Umbilical cord (tissue), 2 donors: ENCODE results near the gene FXYD3. TPM values are rescaled to one million over a fixed set of nuclear protein-coding genes. Genes with fewer than 3 reads are reported as not detected.

ENCODE experiments used
- DNase-seq: peaks from one replicate; pipeline ENCODE4 v3.0.0-alpha.2; 2015; ENCODE audit warnings: low spot score
- total RNA-seq: library from RNA; depleted of rRNA; stranded (reverse); fragments of >200 nt; gene quantifications from one replicate; pipeline ENCODE4 v1.2.3, GENCODE V29; 2014; ENCODE audit warnings: low replicate concordance; ENCODE audit not compliant: insufficient read depth

Gene FXYD3
- total RNA-seq, 1 donor from 2014 or later = 26.7 TPM

- DNase-seq = no peak
These were observed 41.8 kb downstream of the FXYD3 start for GRCh38 chr19:35157431-35157830.

- no peak for DNase-seq
These were observed 44.0 kb downstream of the FXYD3 start for GRCh38 chr19:35159606-35160005.

- DNase-seq = no peak
These were observed 45.2 kb downstream of the FXYD3 start for GRCh38 chr19:35160629-35161433.

DNA sequence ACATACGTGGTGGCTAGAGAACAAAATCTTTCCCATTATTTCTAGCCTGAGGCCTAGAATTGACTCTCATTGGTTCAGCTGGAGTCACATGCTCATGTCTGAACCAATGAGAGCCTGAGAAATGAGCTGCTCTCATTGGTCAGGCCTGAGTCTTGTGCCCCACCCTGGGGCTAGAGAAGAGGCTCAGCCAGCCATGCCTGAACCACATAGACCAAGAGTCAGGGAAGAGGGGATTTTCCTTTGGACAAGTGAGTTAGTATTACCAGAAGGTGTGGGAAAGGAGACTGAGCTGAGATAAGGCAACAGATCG lies 45.8 kb downstream of the FXYD3 start:
- DNase-seq = no peak

- no peak for DNase-seq
These were observed 47.1 kb downstream of the FXYD3 start for GRCh38 chr19:35162471-35163326.

GRCh38 chr19:35164418-35164817 lies 48.8 kb downstream of the FXYD3 start:
- no peak for DNase-seq

DNA sequence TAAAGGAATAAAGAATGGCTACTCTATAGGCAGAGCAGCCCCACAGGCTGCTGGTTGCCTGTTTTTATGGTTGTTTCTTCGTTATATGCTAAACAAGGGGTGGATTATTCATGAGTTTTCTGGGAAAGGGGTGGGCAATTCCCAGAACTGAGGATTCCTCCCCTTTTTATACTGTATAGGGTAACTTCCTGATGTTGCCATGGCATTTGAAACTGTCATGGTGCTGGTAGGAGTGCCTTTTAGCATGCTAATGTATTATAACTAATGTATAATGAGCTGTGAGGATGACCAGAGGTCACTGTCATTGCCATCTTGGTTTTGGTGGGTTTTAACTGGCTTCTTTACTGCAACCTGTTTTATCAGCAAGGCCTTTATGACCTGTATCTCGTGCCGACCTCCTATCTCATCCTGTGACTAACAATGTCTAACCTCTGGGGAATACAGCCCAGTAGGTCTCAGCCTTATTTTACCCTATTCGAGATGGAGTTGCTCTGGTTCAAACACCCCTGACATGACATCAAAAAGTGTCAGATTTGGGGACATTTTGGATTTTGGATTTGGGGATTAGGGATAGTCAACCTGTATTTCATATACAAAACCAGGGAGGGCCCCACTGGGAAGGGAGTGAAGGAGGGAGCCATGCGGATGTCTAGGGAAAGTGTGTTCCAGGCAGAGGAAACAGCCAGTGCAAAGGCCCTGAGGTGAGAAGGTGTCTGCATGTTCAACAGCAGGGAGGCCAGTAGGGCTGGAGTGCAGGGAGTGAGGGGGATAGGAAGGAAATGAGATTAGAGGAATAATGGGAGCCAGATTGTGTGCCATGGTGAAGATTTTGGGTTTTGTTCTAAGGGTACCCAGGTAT lies 49.8 kb downstream of the FXYD3 start:
- no peak for DNase-seq

DNA sequence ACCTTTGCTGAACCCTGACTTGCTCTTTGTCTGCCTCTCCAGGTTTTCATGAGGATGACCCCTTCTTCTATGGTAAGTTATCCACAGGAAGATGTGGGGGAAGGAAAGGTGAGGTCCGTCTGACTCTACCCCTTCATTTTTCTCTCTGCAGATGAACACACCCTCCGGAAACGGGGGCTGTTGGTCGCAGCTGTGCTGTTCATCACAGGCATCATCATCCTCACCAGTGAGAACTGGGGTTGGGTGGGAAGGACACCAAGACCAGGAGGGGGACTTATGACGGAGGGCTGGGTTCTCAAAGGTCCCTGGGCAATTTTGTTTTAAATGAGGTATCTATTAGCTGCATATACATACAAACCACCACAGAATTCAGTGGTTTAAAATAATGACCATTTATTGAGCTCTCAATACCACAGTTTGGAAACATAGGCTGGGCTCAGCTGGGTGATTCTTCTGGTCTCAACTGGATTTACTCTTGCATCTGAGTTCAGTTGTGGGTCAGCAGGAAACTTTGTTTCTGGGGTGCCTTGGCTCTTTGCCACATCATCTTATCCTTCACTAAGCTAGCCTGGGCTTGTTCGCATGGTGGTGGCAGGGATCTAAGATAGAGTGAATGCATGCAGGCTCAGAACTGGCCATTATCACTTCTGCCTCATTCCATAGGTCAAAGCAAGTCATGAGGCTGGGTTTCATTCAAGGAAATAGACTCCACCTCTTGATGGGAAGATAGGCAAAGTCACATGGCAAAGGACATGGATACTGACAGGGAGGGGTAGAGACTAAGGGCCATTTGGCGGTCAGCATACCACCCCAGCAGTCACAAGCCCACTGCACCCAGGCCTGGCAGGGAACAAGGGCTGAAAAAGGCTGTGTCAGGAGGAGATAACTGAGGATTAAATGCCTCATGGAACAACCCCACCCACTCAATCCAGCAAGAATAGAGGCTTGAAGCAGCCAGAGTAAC lies 50.8 kb downstream of the FXYD3 start:
- DNase-seq = no peak

- no peak for DNase-seq
These were observed 51.9 kb downstream of the FXYD3 start for GRCh38 chr19:35167251-35168119.

- no peak for DNase-seq
These were observed 52.6 kb downstream of the FXYD3 start for GRCh38 chr19:35168196-35168595.

GRCh38 chr19:35169221-35169995 lies 53.8 kb downstream of the FXYD3 start:
- DNase-seq = no peak

GRCh38 chr19:35170359-35171061 lies 54.9 kb downstream of the FXYD3 start:
- no peak for DNase-seq

DNA sequence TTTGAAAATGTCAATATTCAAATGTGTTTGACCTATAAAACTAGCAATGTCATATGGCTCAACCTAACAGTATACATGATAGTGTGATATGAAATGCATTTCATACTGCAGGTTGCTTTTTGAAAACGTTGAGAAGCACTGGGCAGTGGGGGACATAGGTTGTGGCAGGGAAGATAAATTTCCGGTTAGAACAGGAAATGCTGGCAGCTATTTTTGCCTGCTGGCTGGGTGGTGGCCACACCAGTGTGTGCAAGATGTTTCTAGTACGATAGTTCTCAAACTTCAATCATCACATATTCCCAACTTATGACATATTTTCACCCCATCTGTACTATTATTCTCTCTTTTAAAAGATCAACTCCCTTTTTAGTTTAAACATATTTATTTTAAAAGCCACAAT lies 56.1 kb downstream of the FXYD3 start:
- DNase-seq = no peak

Other genes with a start within 250 kb of the FXYD3 start
- gene ZNF30, start 188.9 kb upstream of the FXYD3 start, total RNA-seq = 5.5 TPM
- gene ZNF792, start 151.6 kb upstream of the FXYD3 start, total RNA-seq = 6.3 TPM
- 50.3 TPM for gene GRAMD1A, start 115.5 kb upstream of the FXYD3 start, total RNA-seq
- 2.9 TPM for gene SCN1B, start 85.4 kb upstream of the FXYD3 start, total RNA-seq
- gene HPN, start 74.1 kb upstream of the FXYD3 start, total RNA-seq = 0.24 TPM
- 10.6 TPM for gene LGI4, start 19.2 kb downstream of the FXYD3 start, total RNA-seq
- 3.4 TPM for gene FXYD1, start 23.0 kb downstream of the FXYD3 start, total RNA-seq
- 1.2 TPM for gene FXYD7, start 27.4 kb downstream of the FXYD3 start, total RNA-seq
- gene FXYD5, start 38.9 kb downstream of the FXYD3 start, total RNA-seq = 12.5 TPM
- gene FAM187B, start 112.9 kb downstream of the FXYD3 start, total RNA-seq = 0.48 TPM
- gene LSR, start 133.2 kb downstream of the FXYD3 start, total RNA-seq = 4.1 TPM
- 40.2 TPM for gene USF2, start 153.1 kb downstream of the FXYD3 start, total RNA-seq
- 1.2 TPM for gene HAMP, start 166.7 kb downstream of the FXYD3 start, total RNA-seq
- not detected for gene MAG, start 176.3 kb downstream of the FXYD3 start, total RNA-seq
- 13.0 TPM for gene CD22, start 213.4 kb downstream of the FXYD3 start, total RNA-seq
- gene FFAR1, start 232.1 kb downstream of the FXYD3 start, total RNA-seq = 0.48 TPM
- 7.0 TPM for gene FFAR3, start 242.6 kb downstream of the FXYD3 start, total RNA-seq